Central memory CD4-positive, alpha-beta T cell (primary cell): Measurements from ENCODE around the gene LSG1.
"Not testable (repeated sequence)": the region's sequence is repeated elsewhere in the genome, so short reads cannot be mapped to it uniquely, and the experiment has no call there.

ENCODE experiments used
- DNase-seq: peaks from one replicate; pipeline ENCODE4 v3.0.0; 2022

Gene LSG1

GRCh38 chr3:194654443-194654842, 17.5 kb downstream of the LSG1 start:
- no peak for DNase-seq

GRCh38 chr3:194647747-194648146, 24.2 kb downstream of the LSG1 start:
- no peak for DNase-seq

- DNase-seq: no peak
These were observed 29.2 kb downstream of the LSG1 start for GRCh38 chr3:194642769-194643168.

- peak; percentile 15 for DNase-seq
These were observed 31.2 kb downstream of the LSG1 start for GRCh38 chr3:194640829-194641228.

- no peak for DNase-seq
These were observed 32.9 kb downstream of the LSG1 start for GRCh38 chr3:194638991-194639605.

- no peak for DNase-seq
These were observed 34.2 kb downstream of the LSG1 start for GRCh38 chr3:194637541-194638400.

GRCh38 chr3:194637066-194637465, 34.9 kb downstream of the LSG1 start:
- no peak for DNase-seq

GRCh38 chr3:194633349-194634004, 38.5 kb downstream of the LSG1 start, which contains the start of gene TMEM44:
Gene TMEM44, minus strand, starts transcription at chr3:194633419. Its CDS starts 204 bp downstream, at chr3:194633215.
- DNase-seq: peak; percentile 39

GRCh38 chr3:194632809-194633348, 39.1 kb downstream of the LSG1 start:
- no peak for DNase-seq

- no peak for DNase-seq
These were observed 39.7 kb downstream of the LSG1 start for GRCh38 chr3:194632226-194632808.

- DNase-seq: no peak
These were observed 40.3 kb downstream of the LSG1 start for GRCh38 chr3:194631696-194632095.

- DNase-seq: not testable (repeated sequence)
These were observed 41.3 kb downstream of the LSG1 start for GRCh38 chr3:194630681-194631080.

GRCh38 chr3:194624956-194625355, 47.0 kb downstream of the LSG1 start:
- no peak for DNase-seq

GRCh38 chr3:194623449-194624290, 48.3 kb downstream of the LSG1 start:
- no peak for DNase-seq

- no peak for DNase-seq
These were observed 49.2 kb downstream of the LSG1 start for GRCh38 chr3:194622621-194623340.

- DNase-seq: no peak
These were observed 50.0 kb downstream of the LSG1 start for GRCh38 chr3:194621947-194622346.

- DNase-seq: no peak
These were observed 51.8 kb downstream of the LSG1 start for GRCh38 chr3:194620196-194620595.

- no peak for DNase-seq
These were observed 52.2 kb downstream of the LSG1 start for GRCh38 chr3:194619741-194620140.

GRCh38 chr3:194618858-194619608, 53.0 kb downstream of the LSG1 start:
- no peak for DNase-seq

- no peak for DNase-seq
These were observed 54.2 kb downstream of the LSG1 start for GRCh38 chr3:194617827-194618226.
